ENCODE results near the gene KAZN.

The KAZN gene

GRCh38 chr1:15038232-15039016, 439.9 kb downstream of the KAZN start:
- in situ Hi-C loops (cut with MboI; ENCODE audit: low sequenced_read_pairs), result loop anchor here (25.0 kb wide), 1 partner anchor 926 kb away; no protein-coding TSS in a partner anchor

- in situ Hi-C loops (cut with MboI; ENCODE audit: low sequenced_read_pairs), result loop anchor here (25.0 kb wide), 1 partner anchor 927 kb away; no protein-coding TSS in a partner anchor
Measured at GRCh38 chr1:15039017-15039648, 440.6 kb downstream of the KAZN start.

GRCh38 chr1:15039901-15040300, 441.4 kb downstream of the KAZN start:
- in situ Hi-C loops (cut with MboI; ENCODE audit: low sequenced_read_pairs), result loop anchor here (25.0 kb wide), 1 partner anchor 928 kb away; no protein-coding TSS in a partner anchor

- in situ Hi-C loops (cut with MboI; ENCODE audit: low sequenced_read_pairs), result loop anchor here (25.0 kb wide), 1 partner anchor 928 kb away; no protein-coding TSS in a partner anchor
Measured at GRCh38 chr1:15040685-15041084, 442.2 kb downstream of the KAZN start.

- in situ Hi-C loops (cut with MboI; ENCODE audit: low sequenced_read_pairs), result loop anchor here (25.0 kb wide), 1 partner anchor 931 kb away; no protein-coding TSS in a partner anchor
Measured at GRCh38 chr1:15042866-15043265, 444.4 kb downstream of the KAZN start.

- in situ Hi-C loops (cut with MboI; ENCODE audit: low sequenced_read_pairs), result loop anchor here (25.0 kb wide), 1 partner anchor 932 kb away; no protein-coding TSS in a partner anchor
Measured at GRCh38 chr1:15043934-15044333, 445.4 kb downstream of the KAZN start.

GRCh38 chr1:15045123-15045522, 446.6 kb downstream of the KAZN start:
- in situ Hi-C loops (cut with MboI; ENCODE audit: low sequenced_read_pairs), result loop anchor here (25.0 kb wide), 1 partner anchor 933 kb away; no protein-coding TSS in a partner anchor

- in situ Hi-C loops (cut with MboI; ENCODE audit: low sequenced_read_pairs), result loop anchor here (25.0 kb wide), 1 partner anchor 934 kb away; no protein-coding TSS in a partner anchor
Measured at GRCh38 chr1:15046487-15047165, 448.1 kb downstream of the KAZN start.

- in situ Hi-C loops (cut with MboI; ENCODE audit: low sequenced_read_pairs), result loop anchor here (25.0 kb wide), 1 partner anchor 935 kb away; no protein-coding TSS in a partner anchor
Measured at GRCh38 chr1:15047237-15047636, 448.8 kb downstream of the KAZN start.

GRCh38 chr1:15048437-15048980, 450.0 kb downstream of the KAZN start:
- in situ Hi-C loops (cut with MboI; ENCODE audit: low sequenced_read_pairs), result loop anchor here (25.0 kb wide), 1 partner anchor 936 kb away; no protein-coding TSS in a partner anchor

GRCh38 chr1:15049067-15049466, 450.6 kb downstream of the KAZN start:
- in situ Hi-C loops (cut with MboI; ENCODE audit: low sequenced_read_pairs), result loop anchor here (25.0 kb wide), 1 partner anchor 937 kb away; no protein-coding TSS in a partner anchor

GRCh38 chr1:15051882-15052528, 453.5 kb downstream of the KAZN start:
- in situ Hi-C loops (cut with MboI; ENCODE audit: low sequenced_read_pairs), result no loop called here

- in situ Hi-C loops (cut with MboI; ENCODE audit: low sequenced_read_pairs), result no loop called here
Measured at GRCh38 chr1:15053153-15053552, 454.7 kb downstream of the KAZN start.

- in situ Hi-C loops (cut with MboI; ENCODE audit: low sequenced_read_pairs), result no loop called here
Measured at GRCh38 chr1:15055736-15056415, 457.4 kb downstream of the KAZN start.

- in situ Hi-C loops (cut with MboI; ENCODE audit: low sequenced_read_pairs), result no loop called here
Measured at GRCh38 chr1:15056515-15057285, 458.2 kb downstream of the KAZN start.

GRCh38 chr1:15057834-15058233, 459.3 kb downstream of the KAZN start:
- in situ Hi-C loops (cut with MboI; ENCODE audit: low sequenced_read_pairs), result no loop called here

GRCh38 chr1:15058261-15058660, 459.8 kb downstream of the KAZN start:
- in situ Hi-C loops (cut with MboI; ENCODE audit: low sequenced_read_pairs), result no loop called here

GRCh38 chr1:15060104-15060503, 461.6 kb downstream of the KAZN start:
- in situ Hi-C loops (cut with MboI; ENCODE audit: low sequenced_read_pairs), result no loop called here

All from HL-60/S4 (cell line).